Endothelial cell of umbilical vein (primary cell): ENCODE data around the gene GLI2.

Experiments used
- CTCF ChIP-seq, 2 donors: IDR thresholded peaks; 1 replicate in 1 of 2; 2 replicates in 1 of 2; pipeline ENCODE4 v1.5.1; 2011; ENCODE audit warnings: low read length in 2 of 2, mild to moderate bottlenecking in 2 of 2, moderate library complexity in 2 of 2, control low read depth in 1 of 2, inconsistent platforms in 1 of 2, low read depth in 1 of 2; ENCODE audit not compliant: insufficient read depth in 1 of 2; ENCODE audit errors: extremely low read depth in 1 of 2
- EZH2 ChIP-seq: IDR thresholded peaks from 2 replicates; pipeline ENCODE4 v1.6.1; 2012; ENCODE audit warnings: borderline replicate concordance, low read depth, mild to moderate bottlenecking, moderate library complexity, low read length, inconsistent platforms; ENCODE audit not compliant: severe bottlenecking
- POLR2A ChIP-seq: IDR thresholded peaks from 2 replicates; pipeline ENCODE4 v1.6.1; 2012; ENCODE audit warnings: low read depth, mild to moderate bottlenecking, control low read depth, low read length
- POLR2AphosphoS5 ChIP-seq: IDR thresholded peaks from 2 replicates; pipeline ENCODE4 v1.6.1; 2012; ENCODE audit warnings: low read depth, mild to moderate bottlenecking, control low read depth, low read length, moderate library complexity; ENCODE audit not compliant: insufficient read depth

DNA sequence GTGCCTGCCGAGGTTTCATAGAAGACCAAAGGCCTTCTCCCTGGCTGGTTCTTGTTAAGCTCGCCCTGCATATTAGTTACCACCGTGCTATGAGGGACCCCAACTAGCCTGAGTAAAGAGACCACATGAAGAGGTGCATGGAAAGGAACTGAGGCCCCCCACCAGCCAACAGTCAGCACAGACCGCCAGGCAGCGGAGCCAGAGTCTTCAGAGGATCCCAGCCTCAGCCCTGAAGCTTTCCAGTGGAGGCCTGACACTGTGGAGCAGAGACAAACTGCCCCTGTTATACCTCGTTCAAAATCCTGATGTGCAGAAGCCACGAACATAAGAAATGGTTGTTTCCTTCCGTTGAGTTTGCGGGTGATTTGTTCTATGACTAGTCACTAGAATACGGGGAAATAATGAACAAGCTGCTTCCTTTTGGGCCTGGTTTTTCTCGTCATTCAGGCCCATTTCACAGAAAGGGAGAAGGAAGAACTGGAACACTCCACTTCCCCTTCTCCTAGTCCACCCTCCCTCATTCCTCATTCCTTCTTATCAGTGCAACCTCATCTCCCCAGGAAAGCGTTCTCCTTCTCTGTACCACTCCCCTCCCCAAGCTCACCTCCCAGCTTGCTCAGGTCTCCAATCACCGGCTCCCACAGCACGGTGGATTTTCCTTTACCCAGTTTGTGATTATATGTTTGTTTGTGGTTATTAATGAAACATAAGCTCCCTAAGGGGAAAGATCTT, 3.0 kb upstream of the GLI2 start:
- TF ChIP-seq CTCF (IDR thresholded peaks at IDR 0.05; ENCODE audit: extremely low read depth in 1 of 2, insufficient read depth in 1 of 2, low read depth in 1 of 2, low read length in 2 of 2) = no peak
- no peak for TF ChIP-seq EZH2
- TF ChIP-seq POLR2A = no peak
- TF ChIP-seq POLR2AphosphoS5 = no peak
